Endothelial cell of umbilical vein (primary cell): ENCODE results near the gene FAM193A. TPM values are rescaled to one million over a fixed set of nuclear protein-coding genes. Genes with fewer than 3 reads are reported as not detected.

Experiments
- BruUV-seq: library from RNA; stranded (reverse); fragments of 400-500 nt; replicated peaks from 2 replicates; lab custom pipeline; 2021; lab: Mats Ljungman, UMichigan
- CTCF ChIA-PET: fragments of 300-600, 350-600 bp; sonication (Branson Sonifier 250); formaldehyde crosslinking; loops from one replicate; lab custom pipeline; 2021; ENCODE audit warnings: antibody characterized with exemption, inconsistent platforms; lab: Charles Lee
- POLR2A ChIA-PET: fragments of 300-600, 350-600 bp; sonication (Branson Sonifier 250); formaldehyde crosslinking; loops from one replicate; lab custom pipeline; 2021; ENCODE audit warnings: antibody characterized with exemption, inconsistent platforms; lab: Charles Lee
- DNase-seq: peaks from one replicate; pipeline ENCODE4 v3.0.0-alpha.2; 2011; ENCODE audit warnings: low read depth, low spot score
- FAIRE-seq: peaks from 2 replicates; lab custom pipeline; 2011; peaks lifted over from hg19 to GRCh38; lab: Jason Lieb, UNC
- H2AFZ ChIP-seq: 2 replicates; pipeline ENCODE4 v1.6.0; 2012; ENCODE audit warnings: low read depth, low read length, control low read depth, inconsistent platforms
- H3K27ac ChIP-seq: 2 replicates; pipeline ENCODE4 v1.5.1; 2011; ENCODE audit warnings: low read depth, mild to moderate bottlenecking, control low read depth, low read length, moderate library complexity; ENCODE audit not compliant: insufficient read depth
- H3K27me3 ChIP-seq, 2 experiments: 2 replicates each; pipeline versions ENCODE4 v1.6.0 to v1.6.1; 2011; ENCODE audit warnings: low read length in 2 of 2, mixed read lengths in 1 of 2; ENCODE audit not compliant: control insufficient read depth in 2 of 2, insufficient read depth in 2 of 2
- H3K36me3 ChIP-seq, 2 experiments: 2 replicates in 1 of 2; 3 replicates in 1 of 2; pipeline ENCODE4 v1.5.1; 2011; ENCODE audit warnings: low read length in 2 of 2, mild to moderate bottlenecking in 1 of 2, moderate library complexity in 1 of 2; ENCODE audit not compliant: control insufficient read depth in 2 of 2, insufficient read depth in 2 of 2; ENCODE audit errors: extremely low read depth in 1 of 2
- H3K4me1 ChIP-seq: 3 replicates; pipeline ENCODE4 v1.5.1; 2011; ENCODE audit warnings: mild to moderate bottlenecking, low read length; ENCODE audit not compliant: control insufficient read depth, insufficient read depth; ENCODE audit errors: extremely low read depth
- H3K4me2 ChIP-seq: 2 replicates; pipeline ENCODE4 v1.6.1; 2011; ENCODE audit warnings: low read length, control low read depth, mixed read lengths; ENCODE audit not compliant: insufficient read depth
- H3K4me3 ChIP-seq, 3 experiments: fragments of 200-600 bp in 1 of 3; sonication (generic), shearing (Covaris generic) in 1 of 3; replicated peaks in 1 of 3; 2 replicates each; pipeline ENCODE4 v1.5.1; 2011 to 2016; ENCODE audit warnings: control low read depth in 3 of 3, low read length in 3 of 3, mild to moderate bottlenecking in 2 of 3, inconsistent platforms in 1 of 3, low read depth in 1 of 3, moderate library complexity in 1 of 3; ENCODE audit not compliant: insufficient read depth in 1 of 3
- H3K79me2 ChIP-seq: 2 replicates; pipeline ENCODE4 v1.6.0; 2012; ENCODE audit warnings: low read length, inconsistent platforms; ENCODE audit not compliant: control insufficient read depth, insufficient read depth
- H3K9ac ChIP-seq: replicated peaks from 2 replicates; pipeline ENCODE3; 2011; ENCODE audit warnings: low read length, control low read depth; ENCODE audit not compliant: insufficient read depth; ENCODE audit errors: extremely low read depth
- H3K9me1 ChIP-seq: replicated peaks from 3 replicates; pipeline ENCODE4 v1.6.0; 2011; ENCODE audit warnings: mild to moderate bottlenecking, low read length; ENCODE audit not compliant: control insufficient read depth, insufficient read depth; ENCODE audit errors: extremely low read depth
- H3K9me3 ChIP-seq: replicated peaks from 2 replicates; pipeline ENCODE4 v1.5.1; 2012; ENCODE audit warnings: low read length, inconsistent platforms; ENCODE audit not compliant: control insufficient read depth, insufficient read depth
- H4K20me1 ChIP-seq: replicated peaks from 2 replicates; pipeline ENCODE3; 2011; ENCODE audit warnings: mild to moderate bottlenecking, low read length; ENCODE audit not compliant: control insufficient read depth, insufficient read depth; ENCODE audit errors: extremely low read depth
- CTCF ChIP-seq, 2 donors: IDR thresholded peaks; 1 replicate in 1 of 2; 2 replicates in 1 of 2; pipeline ENCODE4 v1.5.1; 2011; ENCODE audit warnings: low read length in 2 of 2, mild to moderate bottlenecking in 2 of 2, moderate library complexity in 2 of 2, control low read depth in 1 of 2, inconsistent platforms in 1 of 2, low read depth in 1 of 2; ENCODE audit not compliant: insufficient read depth in 1 of 2; ENCODE audit errors: extremely low read depth in 1 of 2
- EZH2 ChIP-seq: IDR thresholded peaks from 2 replicates; pipeline ENCODE4 v1.6.1; 2012; ENCODE audit warnings: borderline replicate concordance, low read depth, mild to moderate bottlenecking, moderate library complexity, low read length, inconsistent platforms; ENCODE audit not compliant: severe bottlenecking
- FOS ChIP-seq: IDR thresholded peaks from 2 replicates; pipeline ENCODE4 v1.6.1; 2011; ENCODE audit warnings: mild to moderate bottlenecking, low read length, moderate library complexity, borderline replicate concordance; ENCODE audit not compliant: insufficient read depth
- GATA2 ChIP-seq: IDR thresholded peaks from 2 replicates; pipeline ENCODE4 v1.7.0; 2011; ENCODE audit warnings: low read depth, mild to moderate bottlenecking, moderate library complexity, mixed read lengths, low read length; ENCODE audit not compliant: insufficient read length, insufficient read depth
- JUN ChIP-seq: IDR thresholded peaks from 2 replicates; pipeline ENCODE4 v1.6.1; 2011; ENCODE audit warnings: borderline replicate concordance, low read depth; ENCODE audit not compliant: insufficient read length, insufficient read depth
- MAX ChIP-seq: IDR thresholded peaks from 2 replicates; pipeline ENCODE4 v1.6.1; 2011; ENCODE audit not compliant: insufficient read depth, insufficient read length
- MYC ChIP-seq: IDR thresholded peaks from one replicate; pipeline ENCODE4 v1.6.1; 2011; ENCODE audit warnings: mild to moderate bottlenecking, low read depth, low read length
- POLR2A ChIP-seq: IDR thresholded peaks from 2 replicates; pipeline ENCODE4 v1.6.1; 2012; ENCODE audit warnings: low read depth, mild to moderate bottlenecking, control low read depth, low read length
- POLR2AphosphoS5 ChIP-seq: IDR thresholded peaks from 2 replicates; pipeline ENCODE4 v1.6.1; 2012; ENCODE audit warnings: low read depth, mild to moderate bottlenecking, control low read depth, low read length, moderate library complexity; ENCODE audit not compliant: insufficient read depth
- dilution Hi-C: fragments of 300-500 bp; cut with MboI; formaldehyde crosslinking; loops from one replicate; pipeline ENCODE4 v1.15.0; 2019; ENCODE audit warnings: low sequenced_read_pairs; ENCODE audit not compliant: extremely low pct_ligation_motif_present
- intact Hi-C: fragments of 100-400 bp; cut with micrococcal nuclease; formaldehyde crosslinking; loops from one replicate; pipeline ENCODE4 v1.10.0; 2022
- polyA plus RNA-seq, 4 experiments: library from polyadenylated mRNA; depleted of rRNA in 3 of 4; stranded (reverse) in 3 of 4; unstranded in 1 of 4; fragments of >200 nt; gene quantifications; 2 replicates each; pipeline versions ENCODE4 v1.2.1 to v1.2.3, GENCODE V29; 2011 to 2012; ENCODE audit warnings: missing spikeins in 1 of 4
- total RNA-seq: library from RNA; stranded (reverse); gene quantifications from 2 replicates; pipeline ENCODE4 v1.2.3, GENCODE V29; 2021

Gene FAM193A
- total and polyA plus RNA-seq, 2 donors (not counting 3 experiments of a cell fraction or from before 2014, with no cell fraction given) = 12.3 to 32.1 TPM

GRCh38 chr4:2588259-2588658, 51.8 kb downstream of the FAM193A start:
- no peak for TF ChIP-seq CTCF (IDR thresholded peaks at IDR 0.05; ENCODE audit: extremely low read depth in 1 of 2, insufficient read depth in 1 of 2, low read depth in 1 of 2, low read length in 2 of 2)
- no peak for TF ChIP-seq JUN
- no peak for TF ChIP-seq POLR2A
- TF ChIP-seq EZH2 = no peak
- no peak for TF ChIP-seq POLR2AphosphoS5
- TF ChIP-seq GATA2 = no peak
- no peak for TF ChIP-seq MAX
- TF ChIP-seq FOS = no peak
- TF ChIP-seq MYC = no peak
- no peaks in the 10 kb centered on the region for H3K9me1 ChIP-seq

More at GRCh38 chr4:2588259-2588658, 51.8 kb downstream of the FAM193A start:
- FAIRE-seq (no peak), DNase-seq (no peak)
- Histone ChIP-seq H2AFZ (no peak overlapping the region), H3K9ac (no peak overlapping the region), H3K4me1 (no peaks in the 10 kb centered on the region), H3K9me3 (no peaks in the 10 kb centered on the region), H3K27me3 (no peaks in the 10 kb centered on the region), H3K27ac (no peak overlapping the region), H3K4me2 (no peak overlapping the region), H3K79me2 (peaks cover 94% of the 10 kb centered on the region), H3K36me3 (no peaks in the 10 kb centered on the region), H3K4me3 (no peak overlapping the region), H4K20me1 (peaks cover 5% of the 10 kb centered on the region)
- BruUV-seq = no TSS peak
- ChIA-PET POLR2A (no interaction called here), CTCF (interaction anchor here (0.9 to 1.5 kb wide), 2 partner anchors 11 to 40 kb away, joined by 4 to 7 read pairs; no protein-coding TSS in a partner anchor)
- dilution Hi-C loops (no loop called here), intact Hi-C loops (no loop called here)
